ENCODE results near the gene SLC6A3. TPM values are rescaled to one million over a fixed set of nuclear protein-coding genes. Genes with fewer than 3 reads are reported as not detected.
A peak's percentile ranks its signal among the peaks of the same experiment; 100 is the strongest.

Gene SLC6A3
- total RNA-seq, 1 experiment from 2014 or later, result not detected

GRCh38 chr5:1390861-1391600 is 54.2 kb downstream of the SLC6A3 start:
- no peak for DNase-seq (ENCODE audit: low spot score)

GRCh38 chr5:1390333-1390732 is 54.9 kb downstream of the SLC6A3 start:
- DNase-seq (ENCODE audit: low spot score), result no peak

- DNase-seq (ENCODE audit: low spot score), result no peak
Observed at GRCh38 chr5:1388383-1388967, 56.8 kb downstream of the SLC6A3 start.

- DNase-seq (ENCODE audit: low spot score), result no peak
Observed at GRCh38 chr5:1387876-1388275, 57.4 kb downstream of the SLC6A3 start.

- no peak for DNase-seq (ENCODE audit: low spot score)
Observed at GRCh38 chr5:1387059-1387755, 58.0 kb downstream of the SLC6A3 start.

- DNase-seq (ENCODE audit: low spot score), result peak; percentile 68
Observed at GRCh38 chr5:1386274-1386717, 58.9 kb downstream of the SLC6A3 start.

GRCh38 chr5:1385395-1386273 is 59.6 kb downstream of the SLC6A3 start:
- DNase-seq (ENCODE audit: low spot score), result peak; percentile 88

- DNase-seq (ENCODE audit: low spot score), result no peak
Observed at GRCh38 chr5:1384521-1384920, 60.7 kb downstream of the SLC6A3 start.

- DNase-seq (ENCODE audit: low spot score), result no peak
Observed at GRCh38 chr5:1383886-1384401, 61.3 kb downstream of the SLC6A3 start.

GRCh38 chr5:1383344-1383743 is 61.9 kb downstream of the SLC6A3 start:
- DNase-seq (ENCODE audit: low spot score), result no peak

GRCh38 chr5:1382248-1382700 is 63.0 kb downstream of the SLC6A3 start:
- no peak for DNase-seq (ENCODE audit: low spot score)

- DNase-seq (ENCODE audit: low spot score), result no peak
Observed at GRCh38 chr5:1381370-1382247, 63.6 kb downstream of the SLC6A3 start.

- DNase-seq (ENCODE audit: low spot score), result no peak
Observed at GRCh38 chr5:1380910-1381309, 64.3 kb downstream of the SLC6A3 start.

- DNase-seq (ENCODE audit: low spot score), result no peak
Observed at GRCh38 chr5:1380011-1380817, 65.0 kb downstream of the SLC6A3 start.

GRCh38 chr5:1378866-1379659 is 66.2 kb downstream of the SLC6A3 start:
- DNase-seq (ENCODE audit: low spot score), result no peak

GRCh38 chr5:1378096-1378495 is 67.1 kb downstream of the SLC6A3 start:
- DNase-seq (ENCODE audit: low spot score), result no peak

GRCh38 chr5:1376981-1377380 is 68.3 kb downstream of the SLC6A3 start:
- no peak for DNase-seq (ENCODE audit: low spot score)

Data from HT-29 (cell line).